Neutrophil (primary cell): ENCODE data around the gene MAP4.

Experiments
- H3K27ac ChIP-seq: fragments of 200-600 bp; sonication (generic); 2 replicates; pipeline ENCODE4 v1.5.1; 2016; ENCODE audit warnings: mild to moderate bottlenecking, moderate library complexity
- H3K27me3 ChIP-seq: fragments of 200-600 bp; sonication (generic); 2 replicates; pipeline ENCODE4 v1.6.0; 2016; ENCODE audit warnings: mild to moderate bottlenecking
- H3K36me3 ChIP-seq: fragments of 200-600 bp; sonication (generic); 2 replicates; pipeline ENCODE4 v1.5.1; 2017
- H3K4me1 ChIP-seq, 2 experiments: fragments of 200-600 bp in 1 of 2; sonication (generic) in 1 of 2; 1 replicate in 1 of 2; 2 replicates in 1 of 2; pipeline versions ENCODE4 v1.5.1 to v1.6.1; 2013 to 2016; ENCODE audit warnings: low read depth in 1 of 2, low read length in 1 of 2, mild to moderate bottlenecking in 1 of 2, moderate library complexity in 1 of 2; ENCODE audit not compliant: control insufficient read depth in 1 of 2, insufficient read depth in 1 of 2
- H3K4me3 ChIP-seq, 2 experiments: fragments of 200-600 bp in 1 of 2; sonication (generic) in 1 of 2; 1 replicate in 1 of 2; 2 replicates in 1 of 2; pipeline ENCODE4 v1.5.1; 2013 to 2016; ENCODE audit warnings: low read depth in 1 of 2, low read length in 1 of 2, mild to moderate bottlenecking in 1 of 2, moderate library complexity in 1 of 2
- H3K9me3 ChIP-seq: fragments of 200-600 bp; sonication (generic); 2 replicates; pipeline ENCODE4 v1.5.1; 2016
- CTCF ChIP-seq: fragments of 200-600 bp; sonication (generic); IDR thresholded peaks from 2 replicates; pipeline ENCODE4 v1.5.1; 2016; ENCODE audit warnings: antibody characterized with exemption

MAP4 gene

GRCh38 chr3:47825590-47825989 is 190.6 kb downstream of the MAP4 start:
- Histone ChIP-seq H3K27ac (no peak overlapping the region), H3K4me1 (peaks cover 10 to 15% of the 10 kb centered on the region in 2 experiments)

GRCh38 chr3:47824541-47825473 is 191.4 kb downstream of the MAP4 start:
- peak overlapping the region; percentile 67 to 75 for H3K4me3 ChIP-seq
- H3K4me1 ChIP-seq, result peaks cover 10 to 15% of the 10 kb centered on the region in 2 experiments
- peaks cover 19% of the 10 kb centered on the region for H3K36me3 ChIP-seq
- H3K27me3 ChIP-seq, result no peaks in the 10 kb centered on the region
- TF ChIP-seq CTCF, result peak; percentile 63
- H3K9me3 ChIP-seq, result no peaks in the 10 kb centered on the region
- no peak overlapping the region for H3K27ac ChIP-seq

More at GRCh38 chr3:47825590-47825989, 190.6 kb downstream of the MAP4 start:
- Histone ChIP-seq H3K9me3 (no peaks in the 10 kb centered on the region), H3K36me3 (peaks cover 22% of the 10 kb centered on the region), H3K27me3 (no peaks in the 10 kb centered on the region), H3K4me3 (peak overlapping the region; percentile 67 to 75)
- TF ChIP-seq CTCF, result no peak

- Histone ChIP-seq H3K36me3 (peaks cover 14% of the 10 kb centered on the region), H3K4me3 (no peak overlapping the region), H3K9me3 (no peaks in the 10 kb centered on the region), H3K27ac (no peak overlapping the region), H3K27me3 (no peaks in the 10 kb centered on the region), H3K4me1 (no peaks in the 10 kb centered on the region)
- TF ChIP-seq CTCF, result no peak
Observed at GRCh38 chr3:47817609-47818008, 198.6 kb downstream of the MAP4 start.

GRCh38 chr3:47813551-47814177 is 202.6 kb downstream of the MAP4 start:
- peaks cover 19% of the 10 kb centered on the region for H3K36me3 ChIP-seq
- TF ChIP-seq CTCF, result no peak

GRCh38 chr3:47804577-47804976 is 211.6 kb downstream of the MAP4 start:
- no peaks in the 10 kb centered on the region for H3K9me3 ChIP-seq
- no peaks in the 10 kb centered on the region for H3K27me3 ChIP-seq
- TF ChIP-seq CTCF, result no peak
- H3K4me1 ChIP-seq, result peaks cover 13% of the 10 kb centered on the region in 2 experiments
- no peak overlapping the region for H3K4me3 ChIP-seq
- H3K36me3 ChIP-seq, result peaks cover 18% of the 10 kb centered on the region
- no peak overlapping the region for H3K27ac ChIP-seq

More at GRCh38 chr3:47813551-47814177, 202.6 kb downstream of the MAP4 start:
- Histone ChIP-seq H3K27ac (no peak overlapping the region), H3K27me3 (no peaks in the 10 kb centered on the region), H3K9me3 (no peaks in the 10 kb centered on the region), H3K4me3 (no peak overlapping the region), H3K4me1 (no peaks in the 10 kb centered on the region)
